Smooth muscle cell (in vitro differentiated cells): ENCODE results near the gene NUBPL. TPM values are rescaled to one million over a fixed set of nuclear protein-coding genes. Genes with fewer than 3 reads are reported as not detected.

Experiments used
- DNase-seq: peaks from one replicate; lab custom pipeline; 2025; ENCODE audit not compliant: unreplicated experiment; lab: John Stamatoyannopoulos, UW
- H2AFZ ChIP-seq: fragments of 200-600 bp; sonication (generic); 2 replicates; pipeline ENCODE4 v1.6.0; 2016; ENCODE audit warnings: antibody characterized with exemption, low read depth, mild to moderate bottlenecking
- H3F3A ChIP-seq: fragments of 200-600 bp; sonication (generic); 2 replicates; pipeline ENCODE4 v1.6.0; 2017; ENCODE audit warnings: antibody characterized with exemption, low read depth
- H3K27ac ChIP-seq: fragments of 200-600 bp; sonication (generic); 2 replicates; pipeline ENCODE4 v1.5.1; 2016; ENCODE audit warnings: low read depth, mild to moderate bottlenecking
- H3K27me3 ChIP-seq: fragments of 200-600 bp; sonication (generic); 2 replicates; pipeline ENCODE4 v1.6.1; 2016; ENCODE audit warnings: low read depth, mild to moderate bottlenecking
- H3K36me3 ChIP-seq: fragments of 200-600 bp; sonication (generic); 2 replicates; pipeline ENCODE4 v1.5.1; 2016; ENCODE audit warnings: low read depth
- H3K4me1 ChIP-seq: fragments of 200-600 bp; sonication (generic); 2 replicates; pipeline ENCODE4 v1.5.1; 2016; ENCODE audit warnings: low read depth
- H3K4me2 ChIP-seq: fragments of 200-600 bp; sonication (generic); 2 replicates; pipeline ENCODE4 v1.6.0; 2016; ENCODE audit warnings: mild to moderate bottlenecking
- H3K4me3 ChIP-seq: fragments of 200-600 bp; sonication (generic); 2 replicates; pipeline ENCODE4 v1.5.1; 2016; ENCODE audit warnings: mild to moderate bottlenecking
- H3K79me2 ChIP-seq: fragments of 200-600 bp; sonication (generic); 2 replicates; pipeline ENCODE4 v1.6.0; 2016; ENCODE audit warnings: low read depth, mild to moderate bottlenecking
- H3K9ac ChIP-seq: fragments of 200-600 bp; sonication (generic); 2 replicates; pipeline ENCODE4 v1.6.0; 2016; ENCODE audit warnings: low read depth
- H3K9me3 ChIP-seq: fragments of 200-600 bp; sonication (generic); replicated peaks from 2 replicates; pipeline ENCODE4 v1.5.1; 2016; ENCODE audit warnings: low read depth
- H4K20me1 ChIP-seq: fragments of 200-600 bp; sonication (generic); 2 replicates; pipeline ENCODE4 v1.6.0; 2016; ENCODE audit warnings: low read depth
- CTCF ChIP-seq: fragments of 200-600 bp; sonication (generic); IDR thresholded peaks from 2 replicates; pipeline ENCODE4 v1.5.1; 2017; ENCODE audit warnings: borderline replicate concordance, mild to moderate bottlenecking, antibody characterized with exemption; ENCODE audit not compliant: insufficient read depth, poor library complexity, severe bottlenecking
- WGBS: methylation state at CpG from one replicate; pipeline ENCODE4 v1.1.7; 2016; ENCODE audit warnings: low lambda C conversion rate; 5-methylcytosine and 5-hydroxymethylcytosine counted together
- polyA plus RNA-seq: library from polyadenylated mRNA; unstranded; fragments of >200 nt; fragmentation: Nextera tagmentation; extraction: Ambion mirVana; gene quantifications from 2 replicates; pipeline ENCODE4 v1.2.1, GENCODE V29; 2016
- total RNA-seq: library from RNA; depleted of rRNA; stranded (reverse); fragments of >200 nt; gene quantifications from 2 replicates; pipeline ENCODE4 v1.2.3, GENCODE V29; 2014

Gene NUBPL
- total and polyA plus RNA-seq, 2 experiments from 2014 or later: 9.1 to 11.7 TPM

- H3K4me2 ChIP-seq: no peak overlapping the region
- no peak for DNase-seq
- H3K4me3 ChIP-seq: no peak overlapping the region
- no peaks in the 10 kb centered on the region for H3K27me3 ChIP-seq
- H3K9me3 ChIP-seq: peaks cover 3% of the 10 kb centered on the region
- H3K36me3 ChIP-seq: no peaks in the 10 kb centered on the region
- H2AFZ ChIP-seq: no peak overlapping the region
- no peaks in the 10 kb centered on the region for H4K20me1 ChIP-seq
- H3K4me1 ChIP-seq: no peaks in the 10 kb centered on the region
- no peak overlapping the region for H3K27ac ChIP-seq
- H3F3A ChIP-seq: no peaks in the 10 kb centered on the region
- H3K79me2 ChIP-seq: no peaks in the 10 kb centered on the region
- no peak for TF ChIP-seq CTCF
- no peak overlapping the region for H3K9ac ChIP-seq
- 93% methylated on average over 8 of the region's 8 CpGs for WGBS
Observed at GRCh38 chr14:31668348-31668747, 107.1 kb downstream of the NUBPL start.

- WGBS: 97% methylated on average over 3 of the region's 3 CpGs
- no peak for TF ChIP-seq CTCF
- Histone ChIP-seq H3K79me2 (no peaks in the 10 kb centered on the region), H3K27ac (no peak overlapping the region), H4K20me1 (no peaks in the 10 kb centered on the region), H2AFZ (no peak overlapping the region), H3K4me1 (no peaks in the 10 kb centered on the region), H3F3A (no peaks in the 10 kb centered on the region), H3K27me3 (no peaks in the 10 kb centered on the region), H3K4me3 (no peak overlapping the region), H3K4me2 (no peak overlapping the region), H3K36me3 (no peaks in the 10 kb centered on the region), H3K9me3 (no peaks in the 10 kb centered on the region), H3K9ac (no peak overlapping the region)
- no peak for DNase-seq
Observed at GRCh38 chr14:31672709-31673108, 111.5 kb downstream of the NUBPL start.

- Histone ChIP-seq H2AFZ (no peak overlapping the region), H4K20me1 (no peaks in the 10 kb centered on the region), H3K9me3 (no peaks in the 10 kb centered on the region), H3K9ac (no peak overlapping the region), H3K4me1 (no peaks in the 10 kb centered on the region), H3K36me3 (no peaks in the 10 kb centered on the region), H3K27me3 (no peaks in the 10 kb centered on the region), H3F3A (no peaks in the 10 kb centered on the region), H3K4me2 (no peak overlapping the region), H3K4me3 (no peak overlapping the region), H3K79me2 (no peaks in the 10 kb centered on the region), H3K27ac (no peak overlapping the region)
- TF ChIP-seq CTCF: no peak
- no peak for DNase-seq
- WGBS: 65% methylated on average over 3 of the region's 3 CpGs
Observed at GRCh38 chr14:31677052-31677451, 115.8 kb downstream of the NUBPL start.

- H3K4me2 ChIP-seq: no peak overlapping the region
- no peaks in the 10 kb centered on the region for H4K20me1 ChIP-seq
- 95% methylated on average over 3 of the region's 3 CpGs for WGBS
- H3K9ac ChIP-seq: no peak overlapping the region
- no peak for DNase-seq
- TF ChIP-seq CTCF: no peak
- H3K27ac ChIP-seq: no peak overlapping the region
- no peaks in the 10 kb centered on the region for H3K9me3 ChIP-seq
- no peaks in the 10 kb centered on the region for H3K4me1 ChIP-seq
- no peaks in the 10 kb centered on the region for H3K27me3 ChIP-seq
- no peaks in the 10 kb centered on the region for H3K79me2 ChIP-seq
- H3K4me3 ChIP-seq: no peak overlapping the region
- no peaks in the 10 kb centered on the region for H3K36me3 ChIP-seq
- no peak overlapping the region for H2AFZ ChIP-seq
- no peaks in the 10 kb centered on the region for H3F3A ChIP-seq
Observed at GRCh38 chr14:31677630-31678029, 116.4 kb downstream of the NUBPL start.
